GM12864 (cell line): ENCODE data around the gene MITF.

Experiments
- DNase-seq: peaks from one replicate; pipeline ENCODE4 v3.0.0-alpha.2; 2011; ENCODE audit warnings: low read depth
- H3K4me3 ChIP-seq: 2 replicates; pipeline ENCODE4 v1.5.1; 2011; ENCODE audit warnings: mild to moderate bottlenecking, low read depth, low read length, control low read depth
- CTCF ChIP-seq: IDR thresholded peaks from 2 replicates; pipeline ENCODE4 v1.5.1; 2011; ENCODE audit warnings: low read depth, mild to moderate bottlenecking, moderate library complexity, low read length, control low read depth, inconsistent platforms; ENCODE audit errors: missing control alignments

Gene MITF

DNA sequence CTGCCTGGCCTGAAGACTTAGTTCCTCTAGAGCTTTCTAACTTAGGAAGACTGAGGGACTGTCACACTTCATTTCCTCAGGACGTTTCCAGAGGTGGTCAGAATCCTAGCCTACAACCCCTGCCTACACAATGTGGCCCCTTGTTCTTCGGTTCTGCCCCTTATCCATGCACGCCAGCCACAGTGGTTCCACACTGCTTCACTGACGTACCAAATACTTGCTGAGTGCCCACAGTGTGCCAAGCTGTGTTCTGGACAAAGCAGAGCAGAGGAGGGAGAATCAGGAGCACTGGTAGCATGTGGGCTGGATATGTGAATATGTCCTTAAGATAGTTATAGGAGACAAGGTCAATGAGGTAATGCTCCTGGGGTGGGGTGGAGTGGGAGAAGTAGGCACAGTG lies 189.8 kb downstream of the MITF start:
- no peak for TF ChIP-seq CTCF
- DNase-seq: no peak

DNA sequence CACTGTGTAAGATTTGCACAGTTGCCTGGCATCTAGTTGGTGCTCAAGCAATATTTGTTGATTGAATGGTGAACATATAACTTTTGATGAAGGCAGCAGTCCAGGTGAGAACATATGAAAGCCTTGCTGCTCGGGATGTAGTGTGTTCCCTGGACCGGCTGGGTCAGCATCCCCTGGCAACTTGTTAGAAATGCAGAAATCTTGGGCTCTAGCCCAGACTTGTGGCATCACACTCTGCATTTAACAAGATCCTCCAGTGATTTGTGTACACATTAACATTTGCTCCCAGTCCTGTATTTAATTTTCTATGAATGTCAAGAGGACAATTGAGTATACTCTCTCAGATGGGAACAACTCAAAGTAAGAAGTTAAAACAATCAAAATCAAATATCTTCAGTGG lies 191.3 kb downstream of the MITF start:
- TF ChIP-seq CTCF: no peak
- no peak overlapping the region for H3K4me3 ChIP-seq
- DNase-seq: no peak

More for the DNA sequence above, 189.8 kb downstream of the MITF start:
- no peak overlapping the region for H3K4me3 ChIP-seq

DNA sequence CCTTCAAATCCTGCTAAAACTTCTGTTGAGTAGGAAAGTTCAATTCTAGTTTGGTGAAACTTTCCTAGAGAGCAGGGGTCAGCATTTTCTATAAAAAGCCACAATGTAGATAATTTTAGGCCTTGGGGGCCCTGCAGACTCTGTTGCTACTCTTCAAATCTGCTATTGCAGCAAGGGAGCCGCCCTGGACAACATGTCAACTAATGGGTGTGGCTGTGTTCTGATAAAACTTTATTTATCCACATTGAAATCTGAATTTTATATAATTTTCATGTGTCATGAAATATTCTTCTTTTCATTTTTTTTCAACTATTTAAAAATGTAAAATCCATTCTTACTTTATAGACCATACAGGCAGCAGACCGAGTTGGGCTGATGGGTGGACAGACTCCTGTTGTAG lies 192.8 kb downstream of the MITF start:
- no peak overlapping the region for H3K4me3 ChIP-seq
- TF ChIP-seq CTCF: no peak

DNA sequence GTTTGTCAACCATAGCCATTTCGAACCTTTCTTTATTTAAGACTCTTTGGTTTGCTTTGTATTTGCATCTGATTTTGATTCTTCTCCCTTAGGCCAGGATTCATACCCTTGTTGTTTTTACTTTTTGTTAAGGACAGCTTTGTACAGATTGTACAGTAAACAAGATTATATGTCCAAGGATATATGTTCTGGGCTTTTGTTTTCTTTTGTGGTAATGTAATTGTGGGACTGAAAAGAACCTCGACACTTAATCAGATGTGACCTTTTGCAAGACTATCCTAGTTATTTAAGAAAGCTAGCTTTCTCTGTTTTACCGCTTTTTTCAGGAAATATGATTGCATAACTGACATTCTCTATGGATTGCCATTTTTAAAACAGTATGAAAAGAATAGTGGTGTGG lies 193.2 kb downstream of the MITF start:
- no peak for DNase-seq
- H3K4me3 ChIP-seq: no peak overlapping the region
- no peak for TF ChIP-seq CTCF

More for the DNA sequence above, 192.8 kb downstream of the MITF start:
- no peak for DNase-seq

- H3K4me3 ChIP-seq: no peak overlapping the region
- TF ChIP-seq CTCF: no peak
- DNase-seq: no peak
Measured at GRCh38 chr3:69934398-69934797, 195.1 kb downstream of the MITF start.

GRCh38 chr3:69936266-69936665 lies 197.0 kb downstream of the MITF start:
- H3K4me3 ChIP-seq: no peak overlapping the region
- no peak for TF ChIP-seq CTCF
- no peak for DNase-seq

- no peak for TF ChIP-seq CTCF
- no peak for DNase-seq
- H3K4me3 ChIP-seq: no peak overlapping the region
Measured at GRCh38 chr3:69938061-69938460, 198.8 kb downstream of the MITF start.
